Chondrocyte (in vitro differentiated cells): ENCODE results near the gene BROX. TPM values are rescaled to one million over a fixed set of nuclear protein-coding genes. Genes with fewer than 3 reads are reported as not detected.
"Not testable (repeated sequence)": the region's sequence is repeated elsewhere in the genome, so short reads cannot be mapped to it uniquely, and the experiment has no call there.

ENCODE experiments used
- DNase-seq: peaks from one replicate; pipeline ENCODE4 v3.0.0; 2021; ENCODE audit warnings: mixed read lengths, low spot score
- H3K27ac Mint-ChIP-seq: one replicate; pipeline ENCODE4 v1.8.0; 2021; ENCODE audit warnings: mild to moderate bottlenecking, moderate library complexity, mixed read lengths; ENCODE audit not compliant: unreplicated experiment
- H3K27me3 Mint-ChIP-seq: 2 replicates; pipeline ENCODE4 v1.8.0; 2021; ENCODE audit warnings: low read depth, mixed read lengths
- H3K36me3 Mint-ChIP-seq: 2 replicates; pipeline ENCODE4 v1.8.0; 2021; ENCODE audit warnings: low read depth, mixed read lengths
- H3K4me1 Mint-ChIP-seq: 2 replicates; pipeline ENCODE4 v1.8.0; 2021; ENCODE audit warnings: low read depth, mild to moderate bottlenecking, mixed read lengths
- H3K4me3 Mint-ChIP-seq: one replicate; pipeline ENCODE4 v1.8.0; 2021; ENCODE audit warnings: mild to moderate bottlenecking, moderate library complexity, mixed read lengths; ENCODE audit not compliant: unreplicated experiment
- H3K9me3 Mint-ChIP-seq: 2 replicates; pipeline ENCODE4 v1.8.0; 2021; ENCODE audit warnings: low read depth, mixed read lengths
- total RNA-seq: library from RNA; stranded (reverse); gene quantifications from 3 replicates; pipeline ENCODE4 v1.2.1, GENCODE V29; 2021
- TF ChIP-seq, protein P1 (sequence below): fragments of 200-600 bp; sonication (generic); IDR thresholded peaks from 2 replicates; pipeline ENCODE4 v1.5.0; 2021; ENCODE audit warnings: antibody characterized with exemption, mild to moderate bottlenecking, moderate library complexity

The BROX gene
- total RNA-seq, 1 donor from 2014 or later: 36.1 TPM

DNA sequence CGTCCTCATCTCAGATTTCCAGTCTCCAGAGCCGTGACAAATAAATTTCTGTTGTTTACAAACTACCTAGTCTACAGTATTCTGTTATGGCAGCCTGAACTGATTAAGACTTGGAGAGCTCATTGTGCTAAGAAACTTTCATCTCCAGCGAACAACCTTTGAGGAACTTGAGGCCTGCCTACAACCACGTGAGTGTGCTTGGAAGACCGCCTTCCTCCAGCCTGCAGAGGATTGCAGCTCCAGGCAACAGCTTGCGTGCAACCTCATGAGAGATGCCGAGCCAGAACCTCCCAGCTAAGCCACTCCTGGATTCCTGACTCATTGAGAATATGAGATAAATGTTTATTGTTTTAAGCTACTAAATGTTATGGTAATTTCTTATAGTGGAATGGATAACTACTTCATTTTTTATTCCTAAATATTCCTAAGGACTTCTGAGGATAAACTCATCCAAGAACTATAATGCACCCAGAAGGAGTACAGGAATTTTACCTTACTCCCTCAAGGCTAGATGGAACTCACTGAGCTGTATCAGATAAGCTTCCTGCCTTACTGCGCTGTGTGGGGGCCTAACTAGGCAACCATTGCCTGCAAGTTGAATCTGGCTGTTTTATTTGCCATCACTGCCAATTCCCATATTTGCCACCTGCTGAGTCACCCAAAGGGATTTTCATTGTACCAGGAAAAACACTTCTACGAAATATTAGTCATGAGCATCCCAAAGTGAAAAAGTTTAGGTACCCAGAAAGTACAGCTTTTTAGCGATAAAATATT is 42.2 kb downstream of the BROX start:
- no peaks in the 10 kb centered on the region for H3K36me3 Mint-ChIP-seq
- H3K27ac Mint-ChIP-seq: peak overlapping the region; percentile 1
- no peak overlapping the region for H3K4me3 Mint-ChIP-seq
- TF ChIP-seq, protein P1, sequence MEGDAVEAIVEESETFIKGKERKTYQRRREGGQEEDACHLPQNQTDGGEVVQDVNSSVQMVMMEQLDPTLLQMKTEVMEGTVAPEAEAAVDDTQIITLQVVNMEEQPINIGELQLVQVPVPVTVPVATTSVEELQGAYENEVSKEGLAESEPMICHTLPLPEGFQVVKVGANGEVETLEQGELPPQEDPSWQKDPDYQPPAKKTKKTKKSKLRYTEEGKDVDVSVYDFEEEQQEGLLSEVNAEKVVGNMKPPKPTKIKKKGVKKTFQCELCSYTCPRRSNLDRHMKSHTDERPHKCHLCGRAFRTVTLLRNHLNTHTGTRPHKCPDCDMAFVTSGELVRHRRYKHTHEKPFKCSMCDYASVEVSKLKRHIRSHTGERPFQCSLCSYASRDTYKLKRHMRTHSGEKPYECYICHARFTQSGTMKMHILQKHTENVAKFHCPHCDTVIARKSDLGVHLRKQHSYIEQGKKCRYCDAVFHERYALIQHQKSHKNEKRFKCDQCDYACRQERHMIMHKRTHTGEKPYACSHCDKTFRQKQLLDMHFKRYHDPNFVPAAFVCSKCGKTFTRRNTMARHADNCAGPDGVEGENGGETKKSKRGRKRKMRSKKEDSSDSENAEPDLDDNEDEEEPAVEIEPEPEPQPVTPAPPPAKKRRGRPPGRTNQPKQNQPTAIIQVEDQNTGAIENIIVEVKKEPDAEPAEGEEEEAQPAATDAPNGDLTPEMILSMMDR: no peak
- DNase-seq: no peak
- H3K27me3 Mint-ChIP-seq: no peaks in the 10 kb centered on the region
- peaks cover 7% of the 10 kb centered on the region for H3K4me1 Mint-ChIP-seq
- no peaks in the 10 kb centered on the region for H3K9me3 Mint-ChIP-seq

DNA sequence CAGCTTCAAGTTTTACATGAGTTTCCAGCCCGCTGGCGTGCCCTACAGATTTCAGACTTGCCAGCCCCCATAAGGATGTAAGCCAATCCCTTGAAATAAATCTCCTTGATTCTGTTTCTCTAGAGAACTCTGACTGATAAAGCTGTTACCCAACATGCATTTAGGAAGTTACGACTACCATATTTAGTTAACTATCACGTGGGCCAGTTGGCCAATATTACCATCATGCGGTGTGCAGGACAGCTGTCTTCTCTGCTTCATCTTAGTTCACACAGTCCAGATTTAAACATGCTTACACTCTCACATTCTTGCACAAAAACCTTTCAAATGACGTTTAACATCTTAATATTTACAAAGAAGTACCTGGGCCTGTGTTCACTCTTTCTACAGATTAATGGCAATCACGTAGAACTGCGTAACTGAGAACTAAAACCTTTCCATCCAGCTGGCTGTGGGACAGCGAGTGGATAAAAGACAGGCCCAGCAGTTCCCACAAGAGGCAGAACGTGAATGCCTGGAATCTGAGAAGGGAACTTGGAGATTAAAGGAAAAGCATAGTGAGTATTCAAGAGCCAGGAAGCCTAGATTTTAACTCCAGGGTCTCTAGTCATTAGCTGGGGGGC is 45.4 kb downstream of the BROX start:
- Mint-ChIP-seq H3K27ac (no peak overlapping the region), H3K36me3 (no peaks in the 10 kb centered on the region), H3K27me3 (no peaks in the 10 kb centered on the region), H3K4me1 (peaks cover 7% of the 10 kb centered on the region), H3K4me3 (no peak overlapping the region), H3K9me3 (peaks cover 4% of the 10 kb centered on the region)
- TF ChIP-seq, protein P1: no peak
- DNase-seq: no peak

DNA sequence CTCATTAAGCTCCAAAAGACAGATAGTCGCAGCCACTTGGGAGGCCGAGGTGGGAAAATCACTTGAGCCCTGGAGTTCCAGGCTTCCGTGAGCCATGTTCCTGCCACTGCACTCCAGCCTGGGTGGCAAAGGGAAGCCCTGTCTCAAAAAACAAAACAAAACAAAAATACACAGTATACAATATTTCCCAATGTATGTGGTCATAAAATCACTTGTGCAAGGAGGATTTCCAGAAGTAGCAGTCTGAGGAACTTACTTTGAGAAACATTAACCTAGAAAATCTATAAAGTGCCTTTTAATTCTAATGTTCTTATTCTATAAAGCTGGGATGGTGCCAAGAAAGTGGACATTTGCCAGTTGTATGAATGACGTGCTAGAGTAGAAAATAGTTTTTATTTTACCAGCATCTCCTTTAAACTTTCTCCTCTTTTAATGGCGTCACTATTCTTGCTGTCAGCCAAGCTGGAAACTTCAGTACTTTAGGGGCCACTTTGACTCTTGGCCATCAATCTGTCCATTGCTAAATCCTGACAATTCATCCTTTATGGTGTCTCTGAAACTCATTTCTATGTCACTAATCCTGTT is 47.2 kb downstream of the BROX start:
- no peaks in the 10 kb centered on the region for H3K36me3 Mint-ChIP-seq
- no peak overlapping the region for H3K4me3 Mint-ChIP-seq
- no peak overlapping the region for H3K27ac Mint-ChIP-seq
- H3K4me1 Mint-ChIP-seq: peaks cover 4% of the 10 kb centered on the region
- peaks cover 9% of the 10 kb centered on the region for H3K9me3 Mint-ChIP-seq
- TF ChIP-seq, protein P1: no peak
- H3K27me3 Mint-ChIP-seq: peaks cover 1% of the 10 kb centered on the region
- DNase-seq: no peak

DNA sequence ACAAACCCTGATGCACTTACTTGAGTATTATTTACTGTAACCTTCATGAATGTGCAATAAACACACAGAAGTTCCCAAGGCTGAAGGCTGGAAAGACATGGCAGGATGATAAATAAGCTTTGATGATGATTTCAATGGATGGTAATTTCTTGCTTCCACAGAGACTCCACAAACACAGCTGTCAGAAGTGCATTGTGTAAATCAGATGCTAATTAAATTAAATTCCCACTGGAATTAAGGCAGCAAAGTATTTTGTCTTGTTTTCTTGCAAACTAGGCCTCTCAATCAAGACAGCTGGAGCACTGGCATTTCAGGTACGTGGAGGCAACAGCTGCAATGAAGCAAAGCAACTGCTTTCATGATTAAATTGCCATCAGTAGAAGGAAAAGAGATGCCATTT is 48.7 kb downstream of the BROX start:
- Mint-ChIP-seq H3K4me3 (no peak overlapping the region), H3K9me3 (peaks cover 9% of the 10 kb centered on the region), H3K4me1 (no peaks in the 10 kb centered on the region), H3K27me3 (peaks cover 1% of the 10 kb centered on the region), H3K27ac (no peak overlapping the region), H3K36me3 (no peaks in the 10 kb centered on the region)
- DNase-seq: no peak
- TF ChIP-seq, protein P1: no peak

DNA sequence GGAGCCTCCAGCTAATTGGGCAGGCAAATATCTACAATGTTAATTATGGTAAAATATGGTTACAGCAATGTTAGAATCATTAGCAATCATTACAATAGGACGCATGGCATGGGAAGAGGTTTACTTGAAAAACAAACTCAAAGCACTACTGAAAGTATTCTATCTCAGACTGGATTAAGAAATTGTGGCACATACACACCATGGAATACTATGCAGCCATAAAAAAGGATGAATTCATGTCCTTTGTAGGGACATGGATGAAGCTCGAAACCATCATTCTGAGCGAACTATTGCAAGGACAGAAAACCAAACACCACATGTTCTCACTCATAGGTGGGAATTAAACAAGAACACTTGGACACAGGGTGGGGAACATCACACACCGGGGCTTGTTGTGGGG is 49.8 kb downstream of the BROX start:
- not testable (repeated sequence) for H3K36me3 Mint-ChIP-seq, H3K4me1 Mint-ChIP-seq, DNase-seq, H3K9me3 Mint-ChIP-seq, H3K27me3 Mint-ChIP-seq, H3K4me3 Mint-ChIP-seq, H3K27ac Mint-ChIP-seq
